Esophagus muscularis mucosa (tissue), 4 donors: ENCODE data around the gene MIOS.

Experiments
- EP300 ChIP-seq: sonication (generic); formaldehyde crosslinking; IDR thresholded peaks from one replicate; pipeline ENCODE4 v1.6.1; 2017; ENCODE audit warnings: antibody characterized with exemption
- POLR2A ChIP-seq: fragments of 450-650 bp; IDR thresholded peaks from one replicate; pipeline ENCODE4 v1.6.1; 2017; ENCODE audit warnings: antibody characterized with exemption, moderate library complexity, mild to moderate bottlenecking, low read depth
- POLR2AphosphoS5 ChIP-seq, 2 donors: sonication (generic); formaldehyde crosslinking; IDR thresholded peaks; one replicate each; pipeline ENCODE4 v1.6.1; 2017; ENCODE audit warnings: antibody characterized with exemption in 2 of 2
- TF ChIP-seq, protein P1 (sequence below), 3 experiments: fragments of 200-600 bp in 2 of 3; fragments of 450-650 bp in 1 of 3; sonication (generic) in 2 of 3; IDR thresholded peaks; one replicate each; pipeline ENCODE4 v1.5.1; 2017 to 2019; ENCODE audit warnings: antibody characterized with exemption in 3 of 3, mild to moderate bottlenecking in 2 of 3, moderate library complexity in 1 of 3

DNA sequence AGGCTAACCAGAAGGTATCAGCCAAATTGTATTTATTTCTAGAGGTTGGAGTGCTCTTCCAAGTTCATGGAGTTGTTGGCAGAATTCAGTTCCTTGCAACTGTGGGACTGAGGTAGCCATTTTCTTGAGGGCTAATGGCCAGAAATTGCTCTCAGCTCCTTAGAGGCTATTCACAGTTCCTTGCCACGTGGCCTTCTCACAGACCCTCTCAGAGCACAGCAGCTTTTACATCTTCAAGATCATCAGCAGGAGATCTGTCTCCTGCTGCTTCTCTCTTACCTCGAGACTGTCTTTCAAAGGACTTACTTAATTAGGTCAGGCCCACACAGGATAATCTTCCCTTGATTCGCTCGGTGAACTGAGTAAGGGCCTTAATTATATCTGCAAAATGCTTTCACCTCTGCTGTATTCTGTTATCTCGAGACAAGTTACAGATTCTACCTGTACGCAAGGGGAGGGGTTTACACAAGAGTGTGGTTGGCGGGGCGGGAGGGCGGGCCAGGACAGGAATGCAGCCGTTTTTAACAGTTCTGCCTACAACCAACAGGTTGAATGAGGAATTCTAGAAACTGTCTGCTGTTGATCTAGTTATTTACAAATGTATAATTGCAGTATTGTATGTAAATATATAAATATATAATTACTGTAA lies 15.0 kb downstream of the MIOS start:
- TF ChIP-seq, protein P1, sequence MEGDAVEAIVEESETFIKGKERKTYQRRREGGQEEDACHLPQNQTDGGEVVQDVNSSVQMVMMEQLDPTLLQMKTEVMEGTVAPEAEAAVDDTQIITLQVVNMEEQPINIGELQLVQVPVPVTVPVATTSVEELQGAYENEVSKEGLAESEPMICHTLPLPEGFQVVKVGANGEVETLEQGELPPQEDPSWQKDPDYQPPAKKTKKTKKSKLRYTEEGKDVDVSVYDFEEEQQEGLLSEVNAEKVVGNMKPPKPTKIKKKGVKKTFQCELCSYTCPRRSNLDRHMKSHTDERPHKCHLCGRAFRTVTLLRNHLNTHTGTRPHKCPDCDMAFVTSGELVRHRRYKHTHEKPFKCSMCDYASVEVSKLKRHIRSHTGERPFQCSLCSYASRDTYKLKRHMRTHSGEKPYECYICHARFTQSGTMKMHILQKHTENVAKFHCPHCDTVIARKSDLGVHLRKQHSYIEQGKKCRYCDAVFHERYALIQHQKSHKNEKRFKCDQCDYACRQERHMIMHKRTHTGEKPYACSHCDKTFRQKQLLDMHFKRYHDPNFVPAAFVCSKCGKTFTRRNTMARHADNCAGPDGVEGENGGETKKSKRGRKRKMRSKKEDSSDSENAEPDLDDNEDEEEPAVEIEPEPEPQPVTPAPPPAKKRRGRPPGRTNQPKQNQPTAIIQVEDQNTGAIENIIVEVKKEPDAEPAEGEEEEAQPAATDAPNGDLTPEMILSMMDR (IDR thresholded peaks at IDR 0.05), result no peak
- no peak for TF ChIP-seq POLR2A
- no peak for TF ChIP-seq EP300
- no peak for TF ChIP-seq POLR2AphosphoS5 (IDR thresholded peaks at IDR 0.05)
